Forelimb muscle (tissue), 1 donor: ENCODE results near the gene UBE3C. TPM values are rescaled to one million over a fixed set of nuclear protein-coding genes. Genes with fewer than 3 reads are reported as not detected.

Source experiments
- DNase-seq: peaks from one replicate; pipeline ENCODE4 v3.0.0-alpha.2; 2013; ENCODE audit warnings: low read depth
- polyA plus RNA-seq: library from polyadenylated mRNA; unstranded; fragments of 120-200 nt; gene quantifications from one replicate; pipeline ENCODE4 v1.2.1, GENCODE V29; 2013; ENCODE audit not compliant: insufficient read length

UBE3C gene
- polyA plus RNA-seq, 1 donor = 34.3 TPM

- DNase-seq = no peak
Observed at GRCh38 chr7:157177333-157177982, 38.7 kb downstream of the UBE3C start.

- no peak for DNase-seq
Observed at GRCh38 chr7:157177983-157178381, 39.3 kb downstream of the UBE3C start.

GRCh38 chr7:157183832-157184231, 45.1 kb downstream of the UBE3C start:
- no peak for DNase-seq

GRCh38 chr7:157188091-157188665, 49.5 kb downstream of the UBE3C start:
- DNase-seq = no peak

- no peak for DNase-seq
Observed at GRCh38 chr7:157189405-157189804, 50.7 kb downstream of the UBE3C start.

GRCh38 chr7:157192861-157193260, 54.1 kb downstream of the UBE3C start:
- DNase-seq = no peak

GRCh38 chr7:157193274-157193673, 54.5 kb downstream of the UBE3C start:
- no peak for DNase-seq

GRCh38 chr7:157194948-157195347, 56.2 kb downstream of the UBE3C start:
- no peak for DNase-seq

GRCh38 chr7:157195868-157196267, 57.1 kb downstream of the UBE3C start:
- no peak for DNase-seq

- DNase-seq = no peak
Observed at GRCh38 chr7:157204134-157204533, 65.4 kb downstream of the UBE3C start.

GRCh38 chr7:157205438-157205837, 66.7 kb downstream of the UBE3C start:
- DNase-seq = no peak

GRCh38 chr7:157208571-157209413, 70.1 kb downstream of the UBE3C start:
- no peak for DNase-seq

- no peak for DNase-seq
Observed at GRCh38 chr7:157210682-157211081, 72.0 kb downstream of the UBE3C start.

- no peak for DNase-seq
Observed at GRCh38 chr7:157211690-157212089, 73.0 kb downstream of the UBE3C start.

- DNase-seq = no peak
Observed at GRCh38 chr7:157219154-157219553, 80.4 kb downstream of the UBE3C start.

GRCh38 chr7:157220916-157221569, 82.3 kb downstream of the UBE3C start:
- no peak for DNase-seq

GRCh38 chr7:157222687-157223086, 84.0 kb downstream of the UBE3C start:
- DNase-seq = no peak

- no peak for DNase-seq
Observed at GRCh38 chr7:157224627-157225026, 85.9 kb downstream of the UBE3C start.

GRCh38 chr7:157228864-157229422, 90.2 kb downstream of the UBE3C start:
- no peak for DNase-seq

- DNase-seq = no peak
Observed at GRCh38 chr7:157233677-157234076, 95.0 kb downstream of the UBE3C start.

GRCh38 chr7:157234271-157234670, 95.5 kb downstream of the UBE3C start:
- DNase-seq = no peak
